Duodenal mucosa (tissue), 2 donors: ENCODE measurements around the gene DHX16.

Experiments
- H3K27ac ChIP-seq: one replicate; pipeline ENCODE4 v1.7.0; 2013; ENCODE audit warnings: low read depth, low read length
- H3K27me3 ChIP-seq, 2 donors: one replicate each; pipeline ENCODE4 v1.7.0; 2013; ENCODE audit warnings: low read length in 2 of 2, control low read depth in 1 of 2; ENCODE audit not compliant: insufficient read depth in 2 of 2, control insufficient read depth in 1 of 2
- H3K36me3 ChIP-seq, 2 donors: one replicate each; pipeline ENCODE4 v1.7.0; 2013; ENCODE audit warnings: low read length in 2 of 2, control low read depth in 1 of 2; ENCODE audit not compliant: insufficient read depth in 2 of 2, control insufficient read depth in 1 of 2
- H3K4me1 ChIP-seq, 2 donors: one replicate each; pipeline ENCODE4 v1.7.0; 2013; ENCODE audit warnings: low read length in 2 of 2, control low read depth in 1 of 2; ENCODE audit not compliant: insufficient read depth in 2 of 2, control insufficient read depth in 1 of 2
- H3K4me3 ChIP-seq, 2 donors: one replicate each; pipeline ENCODE4 v1.7.0; 2013; ENCODE audit warnings: low read length in 2 of 2, low read depth in 1 of 2
- H3K9ac ChIP-seq, 2 donors: one replicate each; pipeline ENCODE4 v1.7.0; 2013; ENCODE audit warnings: low read length in 2 of 2, low read depth in 1 of 2
- H3K9me3 ChIP-seq, 2 donors: one replicate each; pipeline ENCODE4 v1.7.0; 2013; ENCODE audit warnings: low read length in 2 of 2, control low read depth in 1 of 2; ENCODE audit not compliant: control insufficient read depth in 1 of 2

Gene DHX16

DNA sequence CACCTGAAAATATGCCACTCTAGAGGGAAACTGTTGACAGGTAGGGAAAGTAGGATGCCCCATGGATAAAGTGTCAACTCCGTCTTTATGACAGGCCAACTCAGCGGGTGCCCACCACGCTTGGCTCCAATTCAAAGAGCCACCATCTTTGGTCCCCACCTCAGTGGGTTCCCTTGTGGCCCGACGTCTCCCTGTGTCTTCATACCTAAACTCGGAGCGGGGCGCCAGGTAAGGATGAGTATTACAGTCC, 44.0 kb upstream of the DHX16 start:
- H3K4me3 ChIP-seq, result peak overlapping the region; percentile 66 to 83
- H3K27ac ChIP-seq, result peak overlapping the region; percentile 80
- peaks cover 9 to 23% of the 10 kb centered on the region in 2 donors for H3K36me3 ChIP-seq
- H3K9me3 ChIP-seq, result no peaks in the 10 kb centered on the region
- peaks cover 11 to 16% of the 10 kb centered on the region in 2 donors for H3K4me1 ChIP-seq
- H3K27me3 ChIP-seq, result no peaks in the 10 kb centered on the region
- peak overlapping the region; percentile 35 to 68 for H3K9ac ChIP-seq

DNA sequence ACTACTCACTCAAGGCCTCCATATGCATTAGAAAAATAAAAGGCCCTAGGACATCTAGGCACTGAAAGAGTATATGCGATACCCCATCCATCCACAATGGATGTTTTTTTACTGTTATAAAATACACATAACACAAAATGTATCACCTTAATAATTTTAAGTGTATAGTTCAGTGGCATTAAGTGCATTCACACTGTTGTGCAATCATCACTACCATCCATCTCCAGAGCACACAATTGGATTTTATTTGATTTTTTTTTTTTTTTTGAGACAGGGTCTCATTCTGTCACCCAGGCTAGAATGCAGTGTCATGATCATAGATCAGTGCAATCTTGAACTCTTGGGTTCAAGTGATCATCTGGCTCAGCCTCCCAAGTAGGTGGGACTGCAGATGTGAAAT, 41.5 kb upstream of the DHX16 start:
- Histone ChIP-seq H3K9me3 (no peaks in the 10 kb centered on the region), H3K4me3 (no peak overlapping the region), H3K27ac (no peak overlapping the region), H3K27me3 (no peaks in the 10 kb centered on the region), H3K9ac (no peak overlapping the region), H3K36me3 (peaks cover 13 to 41% of the 10 kb centered on the region in 2 donors), H3K4me1 (peaks cover 8 to 13% of the 10 kb centered on the region in 2 donors)

DNA sequence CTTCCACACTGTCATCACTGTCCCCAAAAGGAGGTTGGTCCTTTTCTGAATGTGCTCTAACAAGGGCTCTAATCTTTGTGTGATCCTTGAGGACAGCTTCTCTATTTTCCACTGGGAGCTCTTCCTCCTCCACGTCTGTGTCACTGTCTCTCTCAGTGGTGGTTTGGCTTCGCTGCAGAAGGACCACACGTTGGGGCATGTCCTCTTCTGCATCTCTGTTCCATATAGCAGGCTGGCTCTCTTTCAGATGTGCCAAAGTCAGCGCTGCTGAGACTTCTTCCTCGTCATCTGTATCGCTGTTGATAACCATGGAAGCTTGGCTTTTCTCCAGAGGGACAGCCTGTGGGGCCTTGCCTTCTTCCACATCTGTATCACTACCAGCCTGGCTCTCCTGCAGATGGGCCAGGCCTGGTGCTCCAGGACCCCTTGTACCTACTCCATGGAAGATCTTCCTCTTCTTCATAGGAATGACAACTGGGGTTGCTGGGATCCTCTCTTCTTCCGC, 39.7 kb upstream of the DHX16 start:
- H3K36me3 ChIP-seq, result peaks cover 13 to 45% of the 10 kb centered on the region in 2 donors

DNA sequence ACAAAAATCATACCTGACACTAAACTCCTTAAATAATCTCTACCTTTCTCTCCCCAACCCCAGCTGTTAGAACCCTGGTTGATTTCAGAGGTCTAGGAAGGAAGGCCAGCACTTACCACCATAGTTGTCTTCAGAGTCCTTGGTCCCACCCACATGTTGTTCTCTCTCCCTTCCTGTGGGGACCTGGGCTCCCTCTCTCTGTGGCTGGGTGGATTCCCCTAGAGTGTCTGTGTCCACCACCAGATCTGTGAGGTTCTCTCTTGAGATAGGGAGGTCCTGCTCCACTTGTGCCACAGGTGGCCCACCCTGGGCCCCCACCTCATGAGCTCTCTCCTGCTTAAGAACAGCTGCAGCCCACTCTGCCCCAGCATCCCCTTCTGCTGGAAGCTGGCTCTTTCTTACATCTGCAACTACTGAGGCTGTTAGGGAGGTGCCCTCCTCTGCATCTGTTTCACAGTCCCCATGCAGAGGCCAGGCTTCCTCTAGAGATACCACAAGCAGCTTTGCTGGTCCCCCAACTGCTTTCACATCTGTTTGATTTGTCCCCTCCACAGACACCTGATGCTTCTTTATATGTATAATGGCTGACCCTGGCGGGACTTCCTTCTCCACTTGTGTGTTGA, 39.1 kb upstream of the DHX16 start:
- Histone ChIP-seq H3K36me3 (peaks cover 13 to 45% of the 10 kb centered on the region in 2 donors), H3K27me3 (no peaks in the 10 kb centered on the region), H3K9me3 (no peaks in the 10 kb centered on the region), H3K4me3 (no peak overlapping the region), H3K27ac (no peak overlapping the region), H3K4me1 (peaks cover 4 to 9% of the 10 kb centered on the region in 2 donors), H3K9ac (no peak overlapping the region)

More for the DNA sequence above, 39.7 kb upstream of the DHX16 start:
- Histone ChIP-seq H3K9ac (no peak overlapping the region), H3K27ac (no peak overlapping the region), H3K4me1 (peaks cover 4 to 7% of the 10 kb centered on the region in 2 donors), H3K9me3 (no peaks in the 10 kb centered on the region), H3K27me3 (no peaks in the 10 kb centered on the region), H3K4me3 (no peak overlapping the region)

DNA sequence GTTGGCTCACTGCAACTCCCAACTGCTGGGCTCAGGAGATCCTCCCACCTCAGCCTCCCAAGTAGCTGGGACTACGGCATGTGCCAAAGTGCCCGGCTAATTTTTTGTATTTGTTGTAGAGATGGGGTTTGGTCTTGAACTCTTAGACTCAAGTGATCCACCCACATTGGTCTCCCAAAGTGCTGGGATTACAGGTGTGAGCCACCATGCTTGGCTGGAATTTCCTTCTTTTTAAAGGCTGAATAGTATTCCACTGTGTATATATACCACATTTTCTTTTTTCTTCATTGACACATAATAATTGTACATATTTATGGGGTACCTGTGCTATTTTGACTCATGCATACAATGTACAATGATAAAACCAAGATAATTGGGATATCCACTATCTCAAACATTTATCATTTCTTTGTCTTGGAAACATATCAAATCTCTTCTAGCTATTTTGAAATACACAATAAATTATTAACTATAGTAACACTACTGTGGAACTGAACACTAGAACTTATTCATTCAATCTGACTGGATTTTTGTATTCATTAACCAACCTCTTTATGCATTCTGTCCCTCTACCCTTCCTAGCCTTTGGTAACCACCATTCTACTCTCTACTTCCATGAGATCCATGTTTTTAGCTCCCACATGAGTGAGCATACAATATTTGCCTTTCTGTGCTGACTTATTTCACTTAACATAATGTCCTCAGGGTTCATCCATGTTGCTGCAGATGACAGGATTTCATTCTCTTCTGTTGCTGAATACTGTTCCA, 36.5 kb upstream of the DHX16 start:
- H3K9me3 ChIP-seq, result no peaks in the 10 kb centered on the region
- H3K27ac ChIP-seq, result no peak overlapping the region
- no peak overlapping the region for H3K9ac ChIP-seq
- peaks cover 0 to 3% of the 10 kb centered on the region in 2 donors for H3K4me1 ChIP-seq
- no peak overlapping the region for H3K4me3 ChIP-seq
- no peaks in the 10 kb centered on the region for H3K27me3 ChIP-seq
- peaks cover 13 to 48% of the 10 kb centered on the region in 2 donors for H3K36me3 ChIP-seq

DNA sequence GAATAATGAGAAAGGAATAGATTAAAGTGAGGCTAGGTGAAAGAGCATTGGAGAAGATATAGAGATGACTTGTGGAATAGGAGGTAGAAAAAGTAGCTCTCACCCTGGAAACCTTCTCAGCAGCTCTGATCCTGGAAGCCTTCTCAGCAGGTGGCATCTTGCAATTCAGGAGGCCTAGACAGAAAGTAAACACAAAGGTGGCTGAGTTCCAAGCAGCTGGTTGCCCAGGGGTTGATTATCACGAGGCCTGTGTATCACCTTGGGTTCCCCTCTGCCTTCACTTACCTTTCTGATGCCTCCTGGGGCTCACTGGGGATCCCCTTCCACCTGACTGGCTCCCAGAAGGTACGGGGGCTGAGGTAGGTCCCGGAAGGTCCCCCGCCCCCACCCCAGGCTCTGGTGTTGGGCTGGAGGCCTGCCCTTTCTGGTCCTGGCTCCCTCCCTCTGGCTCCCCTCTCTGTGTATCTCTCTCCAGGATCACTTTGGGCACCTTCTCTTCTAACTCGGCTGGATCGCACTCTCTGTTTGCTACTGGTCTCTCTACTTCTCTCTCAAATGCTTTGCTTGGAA, 34.6 kb upstream of the DHX16 start:
- H3K27ac ChIP-seq, result no peak overlapping the region
- H3K4me3 ChIP-seq, result no peak overlapping the region
- no peaks in the 10 kb centered on the region for H3K27me3 ChIP-seq
- H3K9ac ChIP-seq, result no peak overlapping the region
- peaks cover 0 to 3% of the 10 kb centered on the region in 2 donors for H3K4me1 ChIP-seq
- H3K9me3 ChIP-seq, result no peaks in the 10 kb centered on the region
- H3K36me3 ChIP-seq, result peaks cover 13 to 42% of the 10 kb centered on the region in 2 donors

DNA sequence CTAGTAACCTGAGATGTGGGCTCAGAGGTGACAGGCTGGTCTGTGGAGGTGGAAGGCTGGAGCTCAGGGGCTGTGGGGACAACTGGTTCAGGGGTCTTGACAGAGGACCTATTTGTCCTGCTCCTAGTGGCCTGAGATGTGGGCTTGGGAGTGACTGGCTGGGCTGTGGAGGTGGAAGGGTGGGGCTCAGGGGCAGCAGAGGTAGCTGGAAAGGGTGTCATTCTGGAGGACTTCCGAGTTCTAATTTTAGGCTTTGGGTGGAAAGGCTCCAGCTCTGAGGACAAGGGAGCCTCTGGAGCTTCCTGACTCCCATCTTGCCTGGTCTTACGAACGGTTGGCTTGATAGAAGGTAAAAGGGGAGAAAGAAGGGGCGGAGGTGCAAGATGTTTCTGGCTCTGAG, 32.8 kb upstream of the DHX16 start:
- Histone ChIP-seq H3K9ac (no peak overlapping the region), H3K36me3 (peaks cover 5 to 27% of the 10 kb centered on the region in 2 donors), H3K9me3 (no peaks in the 10 kb centered on the region), H3K27me3 (no peaks in the 10 kb centered on the region), H3K27ac (no peak overlapping the region), H3K4me3 (no peak overlapping the region), H3K4me1 (peaks cover 0 to 3% of the 10 kb centered on the region in 2 donors)

DNA sequence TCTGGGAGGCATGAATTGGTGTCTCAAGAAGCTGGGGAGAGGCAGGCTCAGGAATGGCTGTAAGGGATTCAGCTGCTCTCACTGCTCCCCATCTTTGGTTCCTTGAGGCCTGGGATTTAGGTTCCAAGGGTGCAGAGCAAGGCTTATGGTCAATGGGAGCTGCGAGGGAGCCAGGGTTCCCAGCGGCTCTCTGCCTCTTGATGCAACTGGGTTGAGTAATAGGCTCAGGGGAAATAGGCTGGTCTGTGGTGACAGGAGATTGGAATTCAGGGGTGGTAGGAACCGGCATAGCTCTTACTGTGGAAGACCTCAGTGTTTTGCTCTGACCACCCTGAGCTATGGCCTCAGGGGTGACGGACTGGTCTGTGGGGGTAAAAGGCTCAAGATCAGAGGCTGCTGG, 31.0 kb upstream of the DHX16 start:
- no peak overlapping the region for H3K4me3 ChIP-seq
- H3K9ac ChIP-seq, result no peak overlapping the region
- no peaks in the 10 kb centered on the region for H3K27me3 ChIP-seq
- H3K36me3 ChIP-seq, result peaks cover 5 to 25% of the 10 kb centered on the region in 2 donors
- no peak overlapping the region for H3K27ac ChIP-seq
- H3K4me1 ChIP-seq, result peaks cover 0 to 3% of the 10 kb centered on the region in 2 donors
- no peaks in the 10 kb centered on the region for H3K9me3 ChIP-seq

DNA sequence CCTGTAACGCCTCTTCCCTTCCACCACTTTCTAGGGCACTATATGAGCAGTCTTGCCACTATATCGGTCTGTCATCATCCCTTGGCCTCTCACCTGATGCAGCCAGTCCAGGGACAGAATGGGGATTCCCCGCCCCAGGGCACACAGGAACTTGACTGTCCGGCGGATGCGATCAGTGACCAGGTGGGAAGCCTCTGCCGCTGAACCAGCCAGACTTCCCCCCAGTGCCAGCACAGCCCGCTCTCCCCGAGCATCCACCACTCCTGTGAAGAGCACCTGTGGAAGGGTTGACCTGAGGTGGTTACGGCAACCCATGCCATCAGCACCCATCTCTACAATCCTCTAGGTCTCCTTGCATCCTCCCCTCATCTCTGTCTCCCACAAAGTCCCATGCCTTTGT, 30.2 kb upstream of the DHX16 start:
- Histone ChIP-seq H3K9ac (no peak overlapping the region), H3K27me3 (no peaks in the 10 kb centered on the region), H3K9me3 (no peaks in the 10 kb centered on the region), H3K36me3 (peaks cover 5 to 20% of the 10 kb centered on the region in 2 donors), H3K27ac (no peak overlapping the region), H3K4me1 (peaks cover 0 to 3% of the 10 kb centered on the region in 2 donors), H3K4me3 (no peak overlapping the region)

DNA sequence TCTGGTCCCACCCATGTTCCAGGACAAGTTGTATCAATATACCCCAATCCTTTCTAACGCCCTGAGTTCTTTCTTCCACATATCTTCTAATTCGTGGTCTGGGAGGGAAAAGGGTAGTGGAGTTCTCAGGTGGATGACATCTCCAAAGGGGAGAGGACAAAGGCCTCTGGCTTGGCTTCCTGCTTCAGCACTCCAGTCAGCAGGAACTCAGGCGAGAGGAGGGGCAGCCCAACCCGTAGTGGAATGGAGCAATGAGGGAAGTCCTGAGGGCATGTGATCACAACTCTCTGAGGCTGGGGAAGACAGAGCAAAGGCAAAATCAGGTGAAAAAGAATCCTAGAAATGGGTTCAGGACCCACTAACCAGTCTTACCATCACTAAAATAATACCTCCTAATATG, 27.5 kb upstream of the DHX16 start:
- H3K9ac ChIP-seq, result no peak overlapping the region
- peaks cover 5 to 20% of the 10 kb centered on the region in 2 donors for H3K36me3 ChIP-seq
- H3K4me3 ChIP-seq, result no peak overlapping the region
- H3K27ac ChIP-seq, result no peak overlapping the region
- no peaks in the 10 kb centered on the region for H3K4me1 ChIP-seq
- H3K9me3 ChIP-seq, result no peaks in the 10 kb centered on the region
- H3K27me3 ChIP-seq, result no peaks in the 10 kb centered on the region
